K562 (cell line): ENCODE data around the gene MANEAL. TPM values are rescaled to one million over a fixed set of nuclear protein-coding genes. Genes with fewer than 3 reads are reported as not detected.

Experiments used
- ATF6 ChIP-seq: sonication (generic); formaldehyde crosslinking; IDR thresholded peaks from 2 replicates; pipeline ENCODE4 v1.4.0; 2020; ENCODE audit warnings: mild to moderate bottlenecking, missing genetic modification reagents
- ATF7 ChIP-seq: fragments of 450-650 bp; IDR thresholded peaks from 2 replicates; pipeline ENCODE4 v1.7.1; 2014; ENCODE audit warnings: mild to moderate bottlenecking, moderate library complexity
- BRF1 ChIP-seq: IDR thresholded peaks from 3 replicates; pipeline ENCODE4 v1.6.1; 2011; ENCODE audit warnings: borderline replicate concordance, mild to moderate bottlenecking; ENCODE audit not compliant: insufficient read length; ENCODE audit errors: extremely low read depth
- CCNT2 ChIP-seq: IDR thresholded peaks from 2 replicates; pipeline ENCODE4 v1.6.1; 2011; ENCODE audit warnings: borderline replicate concordance, low read depth, mild to moderate bottlenecking, moderate library complexity, mixed read lengths, low read length; ENCODE audit not compliant: insufficient read length; ENCODE audit errors: extremely low read depth
- CLOCK ChIP-seq: fragments of 250-450 bp; sonication (Bioruptor Pico); IDR thresholded peaks from 2 replicates; pipeline ENCODE4 v1.4.0; 2020; ENCODE audit warnings: mild to moderate bottlenecking, moderate library complexity, borderline replicate concordance
- COPS2 ChIP-seq: fragments of 450-650 bp; conservative IDR thresholded peaks from 2 replicates; pipeline ENCODE4 v1.6.1; 2016; ENCODE audit warnings: mild to moderate bottlenecking, moderate library complexity
- EHMT2 ChIP-seq: fragments of 450-650 bp; IDR thresholded peaks from 2 replicates; pipeline ENCODE4 v1.6.1; 2018; ENCODE audit warnings: antibody characterized with exemption
- ETV5 ChIP-seq: sonication (generic); formaldehyde crosslinking; IDR thresholded peaks from 2 replicates; pipeline ENCODE4 v1.4.0; 2020; ENCODE audit warnings: low read depth, mild to moderate bottlenecking, missing genetic modification reagents
- FOXM1 ChIP-seq, 2 experiments: fragments of 450-650 bp in 1 of 2; sonication (generic) in 1 of 2; formaldehyde crosslinking in 1 of 2; IDR thresholded peaks; 2 replicates each; pipeline versions ENCODE4 v1.6.1 to v1.9.0; 2017 to 2022; ENCODE audit warnings: low read depth in 2 of 2, mild to moderate bottlenecking in 2 of 2, missing genetic modification reagents in 1 of 2, moderate library complexity in 1 of 2
- ILF3 ChIP-seq: fragments of 450-650 bp; IDR thresholded peaks from 2 replicates; pipeline ENCODE4 v1.6.1; 2018; ENCODE audit warnings: antibody characterized with exemption, mild to moderate bottlenecking, moderate library complexity, borderline replicate concordance
- KDM2B ChIP-seq: fragments of 250-450 bp; sonication (Bioruptor Pico); IDR thresholded peaks from 2 replicates; pipeline ENCODE4 v1.8.0; 2021; ENCODE audit warnings: mild to moderate bottlenecking, moderate library complexity
- MCM7 ChIP-seq, 2 experiments: fragments of 450-650 bp; IDR thresholded peaks; 2 replicates each; pipeline ENCODE4 v1.6.1; 2016 to 2018
- MIER1 ChIP-seq: fragments of 450-650 bp; IDR thresholded peaks from 2 replicates; pipeline ENCODE4 v1.6.1; 2016; ENCODE audit warnings: antibody characterized with exemption, mild to moderate bottlenecking, low read depth
- PPARD ChIP-seq: fragments of 250-450 bp; sonication (Bioruptor Pico); IDR thresholded peaks from 2 replicates; pipeline ENCODE4 v1.8.0; 2022; ENCODE audit warnings: inconsistent platforms, mild to moderate bottlenecking, moderate library complexity
- SMC3 ChIP-seq: conservative IDR thresholded peaks from 2 replicates; pipeline ENCODE4 v1.6.1; 2011; ENCODE audit warnings: low read depth, low read length, improper control_type of control experiment; ENCODE audit not compliant: insufficient read depth
- TAF1 ChIP-seq: IDR thresholded peaks from 2 replicates; pipeline ENCODE4 v1.6.1; 2011; ENCODE audit warnings: mild to moderate bottlenecking, low read length, moderate library complexity; ENCODE audit not compliant: insufficient read depth, control insufficient read depth, severe bottlenecking; ENCODE audit errors: extremely low read depth
- TCF15 ChIP-seq: fragments of 250-450 bp; sonication (Bioruptor Pico); IDR thresholded peaks from 2 replicates; pipeline ENCODE4 v1.8.0; 2022; ENCODE audit warnings: moderate library complexity, mild to moderate bottlenecking, inconsistent platforms
- ZNF24 ChIP-seq: fragments of 450-650 bp; IDR thresholded peaks from 2 replicates; pipeline ENCODE4 v1.6.1; 2016
- ZNF347 ChIP-seq: fragments of 450-650 bp; formaldehyde crosslinking; IDR thresholded peaks from 2 replicates; pipeline ENCODE4 v1.4.0; 2020; ENCODE audit warnings: low read depth, mild to moderate bottlenecking, moderate library complexity
- ZNF408 ChIP-seq: fragments of 250-450 bp; sonication (Bioruptor Pico); IDR thresholded peaks from 2 replicates; pipeline ENCODE4 v1.4.0; 2020; ENCODE audit warnings: low read depth, mild to moderate bottlenecking, moderate library complexity
- ZNF77 ChIP-seq: fragments of 250-450 bp; sonication (Bioruptor Pico); IDR thresholded peaks from 2 replicates; pipeline ENCODE4 v1.5.0; 2020
- polyA plus RNA-seq, 8 experiments: library from polyadenylated mRNA; depleted of rRNA in 4 of 8; stranded (reverse) in 5 of 8; unstranded in 3 of 8; fragments of >200 nt; fragmentation: Nextera tagmentation in 2 of 8; fragmentation: Illumina TruSeq in 1 of 8; extraction: Ambion mirVana in 2 of 8; extraction: Trizol in 1 of 8; gene quantifications; 2 replicates each; pipeline versions ENCODE4 v1.2.1 to v1.2.3, GENCODE V29; 2011 to 2014; ENCODE audit warnings: inconsistent platforms in 1 of 8, missing spikeins in 1 of 8
- total RNA-seq, 7 experiments: library from RNA; depleted of rRNA in 6 of 7; stranded (reverse); fragments of >200 nt in 6 of 7; fragmentation: Illumina TruSeq in 2 of 7; extraction: Trizol in 2 of 7; gene quantifications; 2 replicates each; pipeline versions ENCODE4 v1.2.1 to v1.2.3, GENCODE V29; 2011 to 2021; ENCODE audit warnings: low replicate concordance in 1 of 7

Gene MANEAL
- total and polyA plus RNA-seq, 9 of the 15 experiments (the other 6 are each of a cell fraction or from before 2014, with no cell fraction given), result 0.37 to 3.2 (median 1.2) TPM

- TF ChIP-seq CLOCK (CRISPR knock-in tag) (no peak), MIER1 (peak; percentile 99), EHMT2 (peak; percentile 99), ZNF408 (CRISPR knock-in tag) (no peak), PPARD (CRISPR knock-in tag) (no peak), CCNT2 (peak; percentile 35), ATF6 (peak; percentile 97), TAF1 (no peak), SMC3 (no peak), ZNF77 (CRISPR knock-in tag) (no peak), ILF3 (no peak), FOXM1 (IDR thresholded peaks at IDR 0.05; ENCODE audit: low read depth) (no peak), FOXM1 (CRISPR knock-in tag; IDR thresholded peaks at IDR 0.05; ENCODE audit: low read depth) (no peak), TCF15 (CRISPR knock-in tag) (no peak), ZNF24 (peak; percentile 37; the same call in 1 of the 2 replicates), BRF1 (no peak), ETV5 (CRISPR knock-in tag) (peak; percentile 91), COPS2 (no peak), ATF7 (no peak; the same call in 1 of the 2 replicates), ZNF347 (CRISPR knock-in tag) (no peak), MCM7 (IDR thresholded peaks at IDR 0.05) (no peak), KDM2B (CRISPR knock-in tag) (0 out of 2 replicates have a peak, but pooled peaks have one; percentile 67)
Measured at GRCh38 chr1:37795340-37796125, 1.9 kb downstream of the MANEAL start (continued).
